Measurements from ENCODE around the gene RGS6.

RGS6 gene

GRCh38 chr14:72098210-72098609, 166.0 kb downstream of the RGS6 start:
- no peaks in the 10 kb centered on the region for H3K36me3 ChIP-seq (ENCODE audit: control insufficient read depth, insufficient read depth, low read length)
- H3K27me3 ChIP-seq (ENCODE audit: control insufficient read depth, insufficient read depth, low read length), result no peaks in the 10 kb centered on the region
- H3K4me1 ChIP-seq (ENCODE audit: control insufficient read depth, insufficient read depth, low read length), result no peaks in the 10 kb centered on the region
- no peaks in the 10 kb centered on the region for H3K9me3 ChIP-seq (ENCODE audit: control insufficient read depth, insufficient read depth, low read length)
- no peak overlapping the region for H3K4me3 ChIP-seq (ENCODE audit: low read depth, low read length)
- no peak overlapping the region for H3K9ac ChIP-seq (ENCODE audit: low read depth, low read length)

GRCh38 chr14:72099566-72099965, 167.3 kb downstream of the RGS6 start:
- Histone ChIP-seq H3K4me1 (ENCODE audit: control insufficient read depth, insufficient read depth, low read length) (no peaks in the 10 kb centered on the region), H3K9ac (ENCODE audit: low read depth, low read length) (no peak overlapping the region), H3K9me3 (ENCODE audit: control insufficient read depth, insufficient read depth, low read length) (no peaks in the 10 kb centered on the region), H3K36me3 (ENCODE audit: control insufficient read depth, insufficient read depth, low read length) (no peaks in the 10 kb centered on the region), H3K4me3 (ENCODE audit: low read depth, low read length) (no peak overlapping the region), H3K27me3 (ENCODE audit: control insufficient read depth, insufficient read depth, low read length) (no peaks in the 10 kb centered on the region)

- Histone ChIP-seq H3K9me3 (ENCODE audit: control insufficient read depth, insufficient read depth, low read length) (no peaks in the 10 kb centered on the region), H3K4me3 (ENCODE audit: low read depth, low read length) (no peak overlapping the region), H3K27me3 (ENCODE audit: control insufficient read depth, insufficient read depth, low read length) (no peaks in the 10 kb centered on the region), H3K4me1 (ENCODE audit: control insufficient read depth, insufficient read depth, low read length) (no peaks in the 10 kb centered on the region), H3K9ac (ENCODE audit: low read depth, low read length) (no peak overlapping the region), H3K36me3 (ENCODE audit: control insufficient read depth, insufficient read depth, low read length) (no peaks in the 10 kb centered on the region)
Measured at GRCh38 chr14:72104011-72104613, 171.9 kb downstream of the RGS6 start.

GRCh38 chr14:72111911-72112310, 179.7 kb downstream of the RGS6 start:
- Histone ChIP-seq H3K36me3 (ENCODE audit: control insufficient read depth, insufficient read depth, low read length) (no peaks in the 10 kb centered on the region), H3K9ac (ENCODE audit: low read depth, low read length) (no peak overlapping the region), H3K27me3 (ENCODE audit: control insufficient read depth, insufficient read depth, low read length) (no peaks in the 10 kb centered on the region), H3K4me1 (ENCODE audit: control insufficient read depth, insufficient read depth, low read length) (no peaks in the 10 kb centered on the region), H3K9me3 (ENCODE audit: control insufficient read depth, insufficient read depth, low read length) (no peaks in the 10 kb centered on the region), H3K4me3 (ENCODE audit: low read depth, low read length) (no peak overlapping the region)

GRCh38 chr14:72118841-72119240, 186.6 kb downstream of the RGS6 start:
- H3K4me3 ChIP-seq (ENCODE audit: low read depth, low read length), result no peak overlapping the region
- no peaks in the 10 kb centered on the region for H3K36me3 ChIP-seq (ENCODE audit: control insufficient read depth, insufficient read depth, low read length)
- H3K4me1 ChIP-seq (ENCODE audit: control insufficient read depth, insufficient read depth, low read length), result no peaks in the 10 kb centered on the region
- no peaks in the 10 kb centered on the region for H3K9me3 ChIP-seq (ENCODE audit: control insufficient read depth, insufficient read depth, low read length)
- no peak overlapping the region for H3K9ac ChIP-seq (ENCODE audit: low read depth, low read length)
- no peaks in the 10 kb centered on the region for H3K27me3 ChIP-seq (ENCODE audit: control insufficient read depth, insufficient read depth, low read length)

GRCh38 chr14:72120315-72120714, 188.1 kb downstream of the RGS6 start:
- no peaks in the 10 kb centered on the region for H3K36me3 ChIP-seq (ENCODE audit: control insufficient read depth, insufficient read depth, low read length)
- H3K27me3 ChIP-seq (ENCODE audit: control insufficient read depth, insufficient read depth, low read length), result no peaks in the 10 kb centered on the region
- no peaks in the 10 kb centered on the region for H3K4me1 ChIP-seq (ENCODE audit: control insufficient read depth, insufficient read depth, low read length)
- no peaks in the 10 kb centered on the region for H3K9me3 ChIP-seq (ENCODE audit: control insufficient read depth, insufficient read depth, low read length)
- H3K9ac ChIP-seq (ENCODE audit: low read depth, low read length), result no peak overlapping the region
- H3K4me3 ChIP-seq (ENCODE audit: low read depth, low read length), result no peak overlapping the region

- Histone ChIP-seq H3K36me3 (ENCODE audit: control insufficient read depth, insufficient read depth, low read length) (no peaks in the 10 kb centered on the region), H3K27me3 (ENCODE audit: control insufficient read depth, insufficient read depth, low read length) (no peaks in the 10 kb centered on the region), H3K9me3 (ENCODE audit: control insufficient read depth, insufficient read depth, low read length) (no peaks in the 10 kb centered on the region), H3K4me1 (ENCODE audit: control insufficient read depth, insufficient read depth, low read length) (no peaks in the 10 kb centered on the region), H3K9ac (ENCODE audit: low read depth, low read length) (no peak overlapping the region), H3K4me3 (ENCODE audit: low read depth, low read length) (no peak overlapping the region)
Measured at GRCh38 chr14:72123755-72124154, 191.5 kb downstream of the RGS6 start.

- H3K4me1 ChIP-seq (ENCODE audit: control insufficient read depth, insufficient read depth, low read length), result no peaks in the 10 kb centered on the region
- no peaks in the 10 kb centered on the region for H3K36me3 ChIP-seq (ENCODE audit: control insufficient read depth, insufficient read depth, low read length)
- no peak overlapping the region for H3K9ac ChIP-seq (ENCODE audit: low read depth, low read length)
- no peaks in the 10 kb centered on the region for H3K9me3 ChIP-seq (ENCODE audit: control insufficient read depth, insufficient read depth, low read length)
- H3K27me3 ChIP-seq (ENCODE audit: control insufficient read depth, insufficient read depth, low read length), result no peaks in the 10 kb centered on the region
- no peak overlapping the region for H3K4me3 ChIP-seq (ENCODE audit: low read depth, low read length)
Measured at GRCh38 chr14:72124171-72124570, 191.9 kb downstream of the RGS6 start.

GRCh38 chr14:72126091-72126490, 193.9 kb downstream of the RGS6 start:
- Histone ChIP-seq H3K36me3 (ENCODE audit: control insufficient read depth, insufficient read depth, low read length) (no peaks in the 10 kb centered on the region), H3K27me3 (ENCODE audit: control insufficient read depth, insufficient read depth, low read length) (no peaks in the 10 kb centered on the region), H3K4me3 (ENCODE audit: low read depth, low read length) (no peak overlapping the region), H3K9me3 (ENCODE audit: control insufficient read depth, insufficient read depth, low read length) (no peaks in the 10 kb centered on the region), H3K4me1 (ENCODE audit: control insufficient read depth, insufficient read depth, low read length) (no peaks in the 10 kb centered on the region), H3K9ac (ENCODE audit: low read depth, low read length) (no peak overlapping the region)

- Histone ChIP-seq H3K36me3 (ENCODE audit: control insufficient read depth, insufficient read depth, low read length) (no peaks in the 10 kb centered on the region), H3K4me3 (ENCODE audit: low read depth, low read length) (no peak overlapping the region), H3K9me3 (ENCODE audit: control insufficient read depth, insufficient read depth, low read length) (no peaks in the 10 kb centered on the region), H3K27me3 (ENCODE audit: control insufficient read depth, insufficient read depth, low read length) (no peaks in the 10 kb centered on the region), H3K9ac (ENCODE audit: low read depth, low read length) (no peak overlapping the region), H3K4me1 (ENCODE audit: control insufficient read depth, insufficient read depth, low read length) (no peaks in the 10 kb centered on the region)
Measured at GRCh38 chr14:72126561-72126960, 194.3 kb downstream of the RGS6 start.

GRCh38 chr14:72128629-72129028, 196.4 kb downstream of the RGS6 start:
- H3K27me3 ChIP-seq (ENCODE audit: control insufficient read depth, insufficient read depth, low read length), result no peaks in the 10 kb centered on the region

GRCh38 chr14:72129291-72129690, 197.1 kb downstream of the RGS6 start:
- Histone ChIP-seq H3K9ac (ENCODE audit: low read depth, low read length) (no peak overlapping the region), H3K27me3 (ENCODE audit: control insufficient read depth, insufficient read depth, low read length) (no peaks in the 10 kb centered on the region), H3K4me3 (ENCODE audit: low read depth, low read length) (no peak overlapping the region), H3K9me3 (ENCODE audit: control insufficient read depth, insufficient read depth, low read length) (no peaks in the 10 kb centered on the region), H3K4me1 (ENCODE audit: control insufficient read depth, insufficient read depth, low read length) (no peaks in the 10 kb centered on the region), H3K36me3 (ENCODE audit: control insufficient read depth, insufficient read depth, low read length) (no peaks in the 10 kb centered on the region)

More at GRCh38 chr14:72128629-72129028, 196.4 kb downstream of the RGS6 start:
- no peak overlapping the region for H3K4me3 ChIP-seq (ENCODE audit: low read depth, low read length)
- no peak overlapping the region for H3K9ac ChIP-seq (ENCODE audit: low read depth, low read length)
- H3K4me1 ChIP-seq (ENCODE audit: control insufficient read depth, insufficient read depth, low read length), result no peaks in the 10 kb centered on the region
- H3K36me3 ChIP-seq (ENCODE audit: control insufficient read depth, insufficient read depth, low read length), result no peaks in the 10 kb centered on the region
- no peaks in the 10 kb centered on the region for H3K9me3 ChIP-seq (ENCODE audit: control insufficient read depth, insufficient read depth, low read length)
